Activated gamma-delta T cell treated with Interleukin-2 at 50 U/mL for 16 hours (primary cell): ENCODE data around the gene GPX2.

Experiments used
- DNase-seq: peaks from one replicate; pipeline ENCODE4 v3.0.0-alpha.2; 2020

Gene GPX2

DNA sequence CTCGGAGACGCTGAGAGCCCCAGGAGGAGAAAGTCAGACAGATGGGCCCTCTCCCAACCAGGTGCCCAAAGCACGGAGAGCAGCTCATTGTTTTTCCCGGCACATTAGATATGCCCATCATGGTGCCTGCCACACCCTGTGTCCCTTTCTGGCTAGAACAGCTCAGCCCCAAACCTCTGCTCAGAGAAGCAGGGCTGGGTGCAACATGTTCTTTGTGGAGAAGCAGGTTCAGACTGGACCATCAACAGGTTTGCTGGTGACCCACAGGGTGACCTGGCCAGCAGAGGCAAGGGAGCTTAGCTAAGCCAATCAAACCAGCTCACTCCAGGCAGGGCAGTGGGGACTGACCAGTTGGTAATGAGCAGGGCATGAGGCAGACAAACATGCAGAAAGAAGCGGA is 16.2 kb upstream of the GPX2 start:
- no peak for DNase-seq

DNA sequence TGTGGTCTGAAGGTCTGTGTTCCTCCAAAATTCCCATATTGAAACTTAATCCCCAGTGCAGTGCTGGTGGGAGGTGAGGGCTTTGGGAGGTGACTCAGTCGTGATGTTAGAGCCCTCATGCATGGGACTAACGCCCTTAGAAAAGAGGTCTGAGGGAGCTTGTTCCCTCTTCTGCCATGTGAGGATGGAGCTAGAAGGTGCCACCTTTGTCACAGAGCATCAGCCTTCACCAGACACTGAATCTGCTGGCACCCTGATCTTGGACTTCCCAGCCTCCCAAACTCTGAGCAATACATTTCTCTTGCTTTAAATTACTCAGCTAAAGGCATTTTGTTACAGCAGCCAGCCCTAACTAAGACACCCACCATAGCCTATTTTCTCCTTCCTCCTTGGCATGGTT is 15.7 kb upstream of the GPX2 start:
- no peak for DNase-seq

DNA sequence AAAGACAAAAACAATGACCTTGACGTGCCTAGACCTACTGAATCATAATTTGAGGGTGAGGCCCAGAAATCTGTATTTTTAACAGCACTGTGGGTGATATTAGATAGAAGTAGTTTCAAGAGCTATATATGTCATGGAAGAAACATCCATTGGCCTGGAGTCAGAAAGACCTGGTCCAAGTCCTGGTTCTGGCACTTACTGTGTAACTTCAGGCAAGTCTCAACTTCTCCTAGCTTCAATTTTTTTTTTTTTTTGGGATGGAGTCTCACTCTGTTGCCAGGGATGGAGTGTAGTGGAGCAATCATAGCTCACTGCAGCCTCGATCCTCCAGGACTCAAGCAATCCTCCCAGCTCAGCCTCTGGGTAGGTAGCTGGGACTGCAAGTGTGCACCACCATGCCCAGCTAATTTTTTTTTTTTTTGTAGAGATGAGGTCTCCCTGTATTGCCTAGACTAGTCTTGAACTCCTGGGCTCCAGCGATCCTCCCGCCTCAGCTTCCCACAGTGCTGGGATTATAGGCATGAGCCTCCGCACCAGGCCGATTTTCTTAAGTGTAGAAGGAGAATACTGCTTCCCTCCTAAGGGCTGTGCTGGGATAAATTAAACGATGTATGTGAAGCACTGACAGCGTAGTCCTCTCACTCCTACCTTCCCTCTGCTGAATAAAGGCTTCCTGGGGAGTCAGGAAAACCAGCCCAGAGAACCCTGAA is 14.3 kb upstream of the GPX2 start:
- DNase-seq: no peak

DNA sequence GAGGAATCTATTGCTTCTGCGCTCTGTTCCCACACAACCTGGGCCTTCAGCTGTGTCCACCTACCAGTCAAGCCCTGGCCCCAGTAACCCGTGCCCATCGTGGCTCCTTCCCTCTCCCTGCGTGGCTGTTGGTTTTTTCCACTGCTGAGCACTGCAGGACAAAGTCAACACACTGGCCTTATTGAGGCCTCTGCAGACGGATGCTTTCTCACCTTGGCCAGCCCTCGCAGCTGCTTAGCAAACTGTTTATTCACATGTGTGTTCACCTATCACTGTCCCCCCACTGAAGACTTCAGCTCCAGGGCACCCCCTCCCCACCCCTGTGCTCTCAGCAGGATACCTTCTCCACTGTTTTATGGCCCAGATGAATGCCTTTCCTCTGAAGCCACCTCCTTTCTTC is 12.8 kb upstream of the GPX2 start:
- no peak for DNase-seq

DNA sequence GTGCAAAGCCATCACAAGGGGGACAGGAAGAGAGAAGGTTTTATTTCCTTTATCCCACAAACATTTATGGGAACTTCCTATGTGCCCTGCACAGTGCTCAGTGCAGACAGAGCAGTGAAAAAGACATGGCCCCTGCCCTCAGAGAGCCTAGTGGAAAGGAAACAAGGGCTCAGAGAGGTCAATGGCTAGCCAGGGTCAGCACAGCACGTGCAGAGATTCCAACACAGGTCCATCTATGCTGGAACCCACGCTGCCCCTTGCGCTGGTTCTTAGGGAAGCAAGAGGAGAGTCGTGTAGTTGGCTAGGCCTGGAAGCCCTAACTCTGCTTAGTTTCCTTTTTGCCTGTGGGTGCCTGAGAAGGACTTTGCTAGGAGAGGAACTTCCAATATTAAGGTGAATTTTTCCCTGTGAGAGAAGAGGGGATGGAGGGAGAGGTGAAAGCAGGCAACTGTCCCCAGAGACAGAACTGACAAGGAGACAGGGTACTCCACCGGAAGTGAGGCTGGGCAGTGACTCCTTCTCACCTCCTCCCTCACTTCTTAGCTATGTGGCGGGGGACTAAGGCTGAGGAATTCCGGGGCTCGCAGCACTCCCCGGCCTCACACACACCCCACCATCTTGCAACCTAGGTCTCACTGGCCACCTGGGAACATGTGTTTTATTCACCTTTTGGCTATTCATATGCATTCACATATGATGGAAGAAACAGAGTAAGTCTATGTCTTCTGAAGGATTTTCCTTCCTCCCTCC is 12.1 kb upstream of the GPX2 start:
- DNase-seq: no peak

DNA sequence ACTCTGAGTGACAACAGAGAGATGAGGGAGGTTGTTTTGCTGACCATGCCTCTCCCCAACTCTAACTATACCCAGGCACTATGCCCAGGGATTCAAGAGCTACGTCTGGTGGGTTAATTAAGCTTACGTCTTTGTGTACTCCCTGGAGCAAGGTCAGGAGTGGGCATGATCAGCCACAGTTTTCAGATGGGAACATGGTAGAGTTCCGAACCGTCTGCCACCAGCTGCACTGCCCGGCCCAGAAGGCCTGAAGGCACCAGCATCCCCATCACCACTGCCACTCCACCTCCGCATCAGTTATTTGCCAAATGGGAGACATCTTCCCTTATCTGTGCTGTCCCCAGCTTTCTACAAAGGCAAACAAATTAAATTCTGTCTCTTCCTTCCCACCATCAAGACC is 11.1 kb upstream of the GPX2 start:
- DNase-seq: no peak

DNA sequence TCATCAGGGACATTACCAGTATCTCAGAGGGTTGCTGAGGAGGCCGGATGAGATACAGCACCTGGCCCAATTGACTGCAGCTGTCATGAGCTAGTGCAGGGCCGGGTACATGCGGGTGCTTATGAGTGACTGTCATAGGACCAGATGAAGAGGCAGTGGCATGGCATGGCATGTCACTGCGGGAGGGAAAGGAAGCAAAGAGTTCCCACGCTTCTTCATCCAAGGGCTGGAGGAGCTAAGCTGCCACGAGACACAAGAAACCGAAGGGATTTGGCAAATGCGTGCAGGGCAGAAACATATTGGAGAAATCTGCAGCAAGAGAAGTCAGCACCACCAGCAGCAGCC is 10.7 kb upstream of the GPX2 start:
- DNase-seq: no peak

DNA sequence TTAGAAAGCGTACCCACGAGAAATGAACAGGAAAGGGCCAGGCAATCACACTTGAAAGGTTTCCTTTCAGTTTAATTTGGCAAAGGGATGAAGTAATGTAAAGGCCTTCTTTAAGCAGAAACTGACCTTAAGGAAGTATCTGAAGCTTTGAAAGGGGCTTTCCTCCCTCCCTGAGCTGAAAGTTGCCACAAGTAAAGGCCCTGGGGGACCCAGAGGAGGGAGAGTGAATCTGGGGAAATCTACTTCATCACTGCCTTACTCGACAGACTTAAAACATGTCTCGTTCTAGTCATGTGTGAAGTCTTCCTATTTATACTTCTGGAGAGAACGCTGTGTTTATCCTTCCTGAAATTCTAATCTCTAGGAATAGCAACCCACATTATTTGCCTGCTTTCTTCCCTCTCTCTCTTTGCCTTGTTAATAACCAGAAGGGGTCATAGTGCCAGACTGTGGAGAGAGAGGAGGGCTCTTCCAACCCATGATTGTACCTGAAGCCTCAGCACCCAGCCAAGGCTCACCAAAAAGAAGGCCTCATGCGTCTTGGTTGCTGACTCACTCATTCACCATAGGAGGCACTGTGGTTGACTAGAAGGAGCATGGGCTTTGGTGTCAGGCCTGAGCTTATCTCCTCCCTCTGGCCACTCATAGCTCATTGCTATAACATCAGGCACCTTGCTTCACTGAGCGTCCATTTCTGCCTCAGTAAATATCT is 10.2 kb upstream of the GPX2 start:
- no peak for DNase-seq

DNA sequence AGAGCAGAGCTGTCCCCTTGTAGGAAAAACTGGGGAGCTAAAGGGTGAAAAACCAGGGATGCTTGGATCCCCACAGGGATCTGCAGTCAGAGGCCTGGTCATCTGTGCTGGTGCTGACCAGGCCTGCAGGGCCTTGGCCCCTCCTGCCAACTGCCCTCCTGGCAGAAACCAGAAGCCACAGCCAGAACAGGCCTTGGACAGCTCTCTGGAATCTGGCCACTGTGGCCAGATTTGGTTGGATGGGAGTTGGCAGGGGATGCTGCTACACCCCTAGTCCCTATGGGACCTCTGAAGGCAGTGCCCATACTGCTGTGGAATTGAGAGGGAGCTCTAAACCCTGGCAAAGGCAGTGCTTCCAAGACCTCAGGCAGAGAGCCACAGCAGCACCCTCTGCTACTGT is 9.2 kb upstream of the GPX2 start:
- no peak for DNase-seq

DNA sequence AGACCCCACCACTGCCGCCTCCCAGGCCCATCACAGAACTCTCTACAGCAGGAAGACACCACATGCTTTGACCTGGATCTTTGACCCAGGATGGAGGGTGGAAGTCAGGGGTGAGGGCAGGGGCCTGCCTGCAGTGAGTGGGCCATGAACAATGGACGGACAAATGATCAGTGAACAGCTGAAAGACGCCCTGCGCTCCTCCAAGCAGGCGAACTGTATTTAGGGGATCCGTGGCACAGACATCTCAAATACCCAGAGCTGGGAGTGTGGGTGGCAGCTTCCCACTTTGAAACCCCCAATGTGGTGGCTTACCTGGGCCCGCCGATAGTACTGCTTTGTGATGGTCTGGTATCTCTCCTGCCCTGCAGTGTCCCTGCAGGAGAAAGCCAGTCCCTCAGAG is 8.7 kb upstream of the GPX2 start:
- DNase-seq: no peak

DNA sequence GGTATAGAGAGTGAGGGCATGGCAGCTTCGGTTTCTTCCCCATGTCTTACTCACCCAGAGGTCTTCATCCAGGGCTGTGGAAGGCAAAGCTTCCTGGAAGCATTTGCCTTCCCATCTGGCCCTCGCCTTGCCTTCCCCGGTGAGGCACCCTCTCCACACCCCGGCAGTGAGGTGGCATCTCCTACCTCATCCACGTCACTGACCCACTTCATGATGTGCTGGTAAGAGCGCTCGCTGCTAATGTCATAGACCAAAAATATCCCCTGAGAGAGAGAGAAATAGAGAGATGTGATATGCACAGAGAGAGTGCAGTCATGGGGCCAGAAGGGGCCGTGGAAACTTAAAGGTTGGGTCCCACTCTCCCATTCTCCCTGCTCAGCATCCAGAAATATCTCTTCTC is 8.3 kb upstream of the GPX2 start:
- no peak for DNase-seq

DNA sequence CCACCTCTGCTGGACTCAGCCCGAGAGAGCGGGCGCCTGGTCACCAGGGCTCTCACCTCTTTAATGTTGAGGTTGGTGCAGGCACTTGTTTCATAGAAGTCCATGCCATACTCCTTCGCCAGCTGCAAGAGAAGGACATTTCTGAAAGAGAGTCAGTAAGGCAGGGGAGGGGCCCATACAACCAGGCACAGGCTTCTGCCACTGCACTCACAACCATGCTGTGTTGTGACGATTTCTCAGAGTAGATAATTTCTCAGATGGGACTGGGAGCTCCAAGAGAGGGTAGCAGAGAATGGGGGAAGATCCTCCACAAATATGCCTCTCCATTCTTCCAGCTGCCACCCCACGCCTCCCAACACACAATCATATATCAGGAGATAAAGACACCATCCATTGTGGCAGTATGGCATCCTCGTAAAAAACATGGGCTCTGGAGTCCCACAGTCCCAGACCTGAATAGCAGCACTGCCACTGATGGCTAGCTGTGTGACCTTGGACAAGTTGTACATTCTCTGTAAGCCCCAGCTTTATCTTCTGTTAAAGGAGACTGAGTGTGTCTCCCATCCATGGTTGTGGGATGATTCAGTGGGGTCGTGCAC is 6.2 kb upstream of the GPX2 start:
- no peak for DNase-seq

DNA sequence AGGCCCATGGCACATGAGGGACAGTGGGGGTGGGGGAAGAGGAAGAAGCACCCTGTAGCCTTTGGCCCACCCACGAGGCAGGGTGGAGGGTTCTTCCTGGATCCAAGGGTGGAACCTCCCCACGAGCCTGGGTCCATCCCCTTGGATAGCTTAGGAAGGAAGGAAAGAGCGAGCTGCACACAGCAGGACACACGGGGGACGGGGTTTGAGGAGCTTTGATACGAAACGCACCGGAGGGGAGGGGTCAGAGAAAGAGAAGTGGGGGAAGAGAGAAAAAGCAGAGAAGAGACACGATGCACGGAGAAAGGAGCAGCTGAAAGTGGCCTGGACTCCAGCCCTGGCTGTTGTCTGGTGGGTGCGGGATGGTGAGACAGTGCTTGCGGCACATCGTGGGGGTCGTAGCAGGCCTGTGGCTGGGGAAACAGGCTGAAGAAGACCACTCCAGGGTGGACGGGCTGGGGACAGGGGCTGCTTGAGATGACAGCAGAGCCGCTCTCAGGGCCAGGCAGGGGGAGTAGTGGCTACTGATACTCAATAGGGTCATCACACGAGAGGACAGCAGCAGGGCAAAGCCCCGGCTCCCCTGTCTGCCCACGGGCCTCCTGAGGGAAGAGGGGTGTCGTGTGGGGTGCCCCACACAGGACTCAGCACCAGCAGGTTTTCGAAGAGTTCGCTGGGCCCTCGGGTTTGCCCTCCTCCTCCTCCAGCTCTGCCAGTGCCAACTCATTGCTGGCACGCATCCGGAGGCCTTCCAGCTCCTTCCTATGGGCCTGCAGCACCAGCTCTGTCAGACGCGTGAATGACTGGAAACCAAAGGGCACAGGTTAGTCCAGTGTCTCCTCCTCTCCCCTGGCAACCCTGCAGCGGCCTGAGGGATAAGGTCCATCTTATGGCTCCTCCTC is 5.4 kb upstream of the GPX2 start:
- DNase-seq: no peak

DNA sequence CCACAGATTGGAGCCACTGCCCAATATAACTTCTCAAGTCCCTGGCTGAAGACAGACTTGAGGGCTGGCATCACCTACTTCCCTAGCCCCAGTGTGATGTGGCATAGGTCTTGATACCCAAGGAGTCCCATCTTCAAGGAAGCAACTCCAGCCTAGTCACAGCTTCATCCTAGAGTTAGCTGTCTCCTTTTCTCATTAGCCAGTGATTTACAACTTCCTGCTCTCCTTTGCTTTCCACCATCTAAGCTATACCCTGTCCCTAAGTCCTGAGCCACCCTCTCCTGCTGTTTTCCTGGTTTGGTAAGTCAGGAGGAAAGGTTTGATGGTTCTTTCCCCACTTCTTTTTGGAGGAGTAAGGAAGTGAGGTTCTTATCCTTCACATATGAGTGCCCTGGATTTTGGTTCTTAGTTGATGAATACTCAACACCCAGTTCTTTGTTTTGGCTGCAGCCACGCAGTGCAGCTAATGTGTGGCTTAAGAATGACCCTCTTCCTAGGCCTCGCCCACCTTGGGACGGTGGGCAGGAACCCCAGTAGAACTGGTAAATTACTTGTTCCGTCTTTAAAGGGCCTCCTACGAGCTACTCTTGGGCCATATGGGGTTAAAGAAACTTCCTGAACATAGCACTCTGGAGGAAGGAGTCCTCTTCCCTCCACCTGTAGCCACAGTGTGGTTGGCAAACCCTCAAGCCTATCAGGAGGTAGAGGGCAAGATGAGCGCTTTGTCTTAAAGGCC is 3.9 kb upstream of the GPX2 start:
- DNase-seq: no peak

DNA sequence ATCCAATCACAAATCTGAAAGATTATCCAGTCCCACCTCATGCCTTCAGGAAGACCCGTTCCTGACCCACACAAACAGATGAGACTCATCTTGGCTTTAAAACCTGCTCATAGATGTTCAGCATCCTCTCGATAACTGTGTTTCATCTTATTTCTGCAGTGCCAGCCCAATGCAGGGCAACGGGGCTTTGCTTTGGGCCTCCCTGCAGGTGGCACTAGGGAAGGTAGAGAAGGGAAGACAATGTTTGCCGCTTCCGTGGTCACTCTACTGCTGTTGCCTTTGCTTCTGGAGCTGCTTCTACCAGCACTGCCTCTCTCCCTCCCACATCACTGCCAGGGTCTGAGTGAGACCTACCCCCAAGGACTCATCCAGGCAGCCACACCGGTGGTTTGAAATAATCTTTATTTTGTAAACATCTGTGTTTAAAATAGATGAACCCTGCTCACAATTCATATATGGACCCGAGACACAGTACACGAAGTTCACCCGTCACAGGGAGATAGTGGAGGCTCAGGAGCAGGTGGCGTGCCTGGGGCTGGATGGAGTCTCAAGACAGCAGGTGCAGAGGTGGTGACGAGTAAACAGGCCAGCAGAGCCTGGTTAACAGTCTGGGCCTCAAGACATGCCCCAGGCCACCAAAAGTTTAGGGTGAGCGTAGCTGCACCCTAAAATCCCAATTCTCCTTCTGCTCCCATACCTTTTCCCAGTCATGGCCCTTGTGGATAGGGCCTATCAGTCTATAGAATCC is 3.1 kb upstream of the GPX2 start:
- DNase-seq: no peak

DNA sequence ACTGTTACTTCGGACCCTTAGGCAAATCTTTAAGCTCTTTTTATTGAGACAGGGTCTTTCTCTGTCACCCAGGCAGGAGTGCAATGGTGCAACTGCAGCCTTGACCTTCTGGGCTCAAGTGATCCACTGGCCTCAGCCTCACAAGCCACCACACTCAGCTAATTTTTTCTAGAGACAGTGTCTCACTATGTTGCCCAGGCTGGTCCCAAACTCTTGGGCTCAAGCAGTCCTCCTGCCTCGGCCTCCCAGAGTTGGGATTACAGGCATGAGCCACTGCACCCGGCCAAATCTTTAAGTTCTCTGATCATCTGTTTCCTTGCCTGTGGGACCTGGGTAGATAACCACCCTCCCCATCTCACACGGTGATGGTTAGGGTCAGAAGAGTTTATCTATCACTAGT is 2.3 kb upstream of the GPX2 start:
- DNase-seq: no peak

DNA sequence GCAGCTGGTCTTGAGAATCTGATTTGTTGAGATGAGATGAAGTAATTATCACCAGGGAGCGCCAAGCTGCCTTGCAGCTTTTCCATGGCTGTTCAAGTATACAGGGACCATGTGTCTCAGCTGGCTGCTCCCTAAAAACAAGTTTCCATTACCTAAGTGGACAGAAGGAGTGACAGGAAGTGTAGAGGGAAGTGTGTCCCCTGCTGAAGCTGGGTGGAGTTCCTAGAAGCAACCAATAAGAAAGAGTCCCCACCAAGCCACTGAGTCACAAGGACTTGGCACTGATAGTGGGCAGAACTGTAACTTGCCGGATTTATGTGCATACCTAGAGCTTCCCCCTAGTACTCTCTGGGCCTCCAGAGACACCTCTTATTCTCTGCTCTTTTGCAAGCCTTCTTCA is 1.5 kb upstream of the GPX2 start:
- DNase-seq: no peak

DNA sequence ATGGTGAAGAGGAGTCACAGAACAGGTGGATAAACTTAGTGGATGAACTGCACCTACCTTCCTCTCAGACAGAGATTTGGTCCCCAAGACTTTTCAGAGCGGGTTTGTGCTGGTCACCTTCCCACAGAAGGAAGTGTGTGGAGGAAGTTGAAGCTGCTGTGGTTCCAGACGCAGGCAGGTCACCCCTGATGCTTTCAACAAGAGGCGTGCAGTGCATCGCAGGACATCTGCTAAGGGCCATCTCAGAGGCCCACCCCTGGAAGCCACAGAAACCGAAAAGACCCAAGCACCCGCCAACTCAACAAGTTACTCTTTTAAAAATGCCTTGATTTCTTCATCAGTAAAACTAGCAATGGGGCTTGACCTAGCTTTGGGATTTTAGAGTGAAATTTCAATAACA is 1.0 kb upstream of the GPX2 start:
- no peak for DNase-seq

DNA sequence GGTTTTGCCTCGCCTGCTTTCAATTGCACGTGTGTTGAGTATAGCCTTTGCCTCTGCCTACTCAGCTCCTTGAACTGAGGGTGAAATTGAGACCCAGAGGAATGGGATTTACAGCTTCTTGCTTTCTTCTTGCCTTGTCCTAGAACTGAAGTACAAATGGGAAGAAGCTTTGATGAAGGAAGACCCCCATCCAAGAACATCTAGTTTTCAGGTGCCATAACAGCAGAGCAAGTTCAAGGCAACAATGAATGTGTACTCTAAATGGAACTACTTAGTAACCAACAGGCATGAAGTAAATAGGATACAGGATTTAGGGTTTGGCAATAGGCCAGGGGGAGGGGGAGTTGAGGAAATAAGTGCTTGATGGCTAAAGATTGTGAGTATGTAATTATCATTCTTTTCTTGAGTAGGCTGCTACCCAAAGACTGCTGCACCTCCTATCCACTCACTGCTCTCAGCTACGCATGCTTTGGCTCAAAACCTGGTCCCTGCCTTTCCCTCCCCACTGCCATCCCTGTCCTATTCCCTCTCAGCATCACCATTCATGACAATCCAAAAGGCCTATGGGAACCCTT is 2.1 kb downstream of the GPX2 start:
- DNase-seq: no peak

DNA sequence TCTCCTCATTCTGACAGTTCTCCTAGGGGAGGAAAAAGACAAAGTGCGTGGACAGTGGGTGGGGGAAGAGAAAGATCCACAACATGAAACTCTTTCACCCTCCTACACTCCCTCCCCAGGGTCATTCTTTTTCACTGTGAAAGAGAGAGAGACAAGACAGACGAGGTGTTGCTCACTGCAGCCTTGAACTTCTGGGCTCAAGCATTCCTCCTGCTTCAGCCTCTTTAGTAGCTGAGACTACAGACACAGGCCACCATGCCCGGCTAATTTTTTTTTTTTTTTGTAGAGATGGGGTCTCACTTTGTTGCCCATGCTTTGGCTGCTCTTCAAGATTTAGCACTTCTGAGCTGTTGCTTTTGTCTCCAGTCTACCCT is 2.7 kb downstream of the GPX2 start:
- no peak for DNase-seq
